Panc1 (cell line): ENCODE results near the gene SAMM50. TPM values are rescaled to one million over a fixed set of nuclear protein-coding genes. Genes with fewer than 3 reads are reported as not detected.

Experiments
- ATAC-seq: fragments of 200-7000 bp; cut with Tn5 transposase; 2 replicates; pipeline ENCODE4 v1.9.1; 2020; ENCODE audit warnings: mild to moderate bottlenecking, moderate library complexity
- BruUV-seq: library from RNA; stranded (reverse); fragments of 400-500 nt; replicated peaks from 2 replicates; lab custom pipeline; 2021; lab: Mats Ljungman, UMichigan
- CTCF ChIA-PET: fragments of 300-600 bp; sonication (Branson Sonifier 250); formaldehyde crosslinking; loops from one replicate; lab custom pipeline; 2022; ENCODE audit warnings: antibody characterized with exemption; lab: Charles Lee
- POLR2A ChIA-PET: fragments of 300-600 bp; sonication (Branson Sonifier 250); formaldehyde crosslinking; loops from one replicate; lab custom pipeline; 2022; ENCODE audit warnings: antibody characterized with exemption; lab: Charles Lee
- DNase-seq: peaks from one replicate; pipeline ENCODE4 v3.0.0-alpha.2; 2010; ENCODE audit warnings: low read depth, low spot score
- H3K27ac ChIP-seq: 2 replicates; pipeline ENCODE4 v1.5.1; 2011; ENCODE audit warnings: mild to moderate bottlenecking, low read length, inconsistent platforms
- H3K27me3 ChIP-seq: fragments of 200-500 bp; sonication (Bioruptor generic); 2 replicates; pipeline ENCODE4 v1.6.0; 2014; ENCODE audit warnings: low read length, inconsistent platforms; ENCODE audit not compliant: control insufficient read depth, insufficient read depth
- H3K36me3 ChIP-seq: fragments of 200-500 bp; sonication (Bioruptor generic); 2 replicates; pipeline ENCODE4 v1.5.1; 2014; ENCODE audit warnings: inconsistent platforms, mild to moderate bottlenecking, low read length, moderate library complexity; ENCODE audit not compliant: control insufficient read depth, insufficient read depth
- H3K4me1 ChIP-seq: 2 replicates; pipeline ENCODE4 v1.5.1; 2011; ENCODE audit warnings: inconsistent platforms, mild to moderate bottlenecking, low read length, moderate library complexity; ENCODE audit not compliant: control insufficient read depth, insufficient read depth
- H3K4me3 ChIP-seq, 2 experiments: 2 replicates each; pipeline ENCODE4 v1.5.1; 2011 to 2012; ENCODE audit warnings: low read depth in 2 of 2, low read length in 2 of 2, mild to moderate bottlenecking in 2 of 2, inconsistent platforms in 1 of 2, moderate library complexity in 1 of 2
- H3K9me3 ChIP-seq: fragments of 200-500 bp; sonication (Bioruptor generic); 2 replicates; pipeline ENCODE4 v1.5.1; 2014; ENCODE audit warnings: low read depth, mild to moderate bottlenecking, inconsistent platforms, low read length, moderate library complexity; ENCODE audit not compliant: control insufficient read depth, insufficient read depth
- CTCF ChIP-seq: fragments of 450-650 bp; IDR thresholded peaks from 2 replicates; pipeline ENCODE4 v1.5.1; 2017; ENCODE audit warnings: mild to moderate bottlenecking
- POLR2AphosphoS5 ChIP-seq: IDR thresholded peaks from 2 replicates; pipeline ENCODE4 v1.6.1; 2012; ENCODE audit warnings: mild to moderate bottlenecking, low read depth, low read length, moderate library complexity
- REST ChIP-seq, 2 experiments: IDR thresholded peaks; 2 replicates each; pipeline ENCODE4 v1.6.1; 2011 to 2012; ENCODE audit warnings: low read depth in 2 of 2, control low read depth in 1 of 2, low read length in 1 of 2, mild to moderate bottlenecking in 1 of 2, moderate library complexity in 1 of 2; ENCODE audit not compliant: insufficient read depth in 1 of 2
- SIN3A ChIP-seq: IDR thresholded peaks from 2 replicates; pipeline ENCODE4 v1.6.1; 2012; ENCODE audit warnings: low read depth, mild to moderate bottlenecking, low read length, moderate library complexity, borderline replicate concordance; ENCODE audit not compliant: insufficient read depth
- TCF7L2 ChIP-seq: IDR thresholded peaks from 2 replicates; pipeline ENCODE4 v1.6.1; 2011; ENCODE audit warnings: mild to moderate bottlenecking, low read depth, low read length, inconsistent platforms
- in situ Hi-C: cut with HindIII; loops from 2 replicates; pipeline ENCODE4 v1.10.0; 2016; ENCODE audit warnings: low sequenced_read_pairs, low pct_unique_long_range_greater_than_20kb
- intact Hi-C: fragments of 100-400 bp; cut with micrococcal nuclease; formaldehyde crosslinking; loops from one replicate; pipeline ENCODE4 v1.10.0; 2022; ENCODE audit not compliant: unreplicated experiment
- total RNA-seq: library from RNA; stranded (reverse); gene quantifications from one replicate; pipeline ENCODE4 v1.2.1, GENCODE V29; 2021; ENCODE audit not compliant: unreplicated experiment

The SAMM50 gene
- total RNA-seq, 1 experiment from 2014 or later: 40.5 TPM

- Histone ChIP-seq H3K4me1 (peaks cover 8% of the 10 kb centered on the region; the same call in 1 of the 2 replicates), H3K27ac (no peak overlapping the region), H3K4me3 (no peak overlapping the region), H3K36me3 (no peaks in the 10 kb centered on the region), H3K9me3 (no peaks in the 10 kb centered on the region), H3K27me3 (no peaks in the 10 kb centered on the region)
- POLR2A ChIA-PET: interaction anchor here (0.5 kb wide), 1 partner anchor 17 kb away, joined by 7 read pairs; no protein-coding TSS in a partner anchor
- CTCF ChIA-PET: no interaction called here
- TF ChIP-seq POLR2AphosphoS5 (no peak), CTCF (no peak), SIN3A (no peak), REST (IDR thresholded peaks at IDR 0.05; ENCODE audit: insufficient read depth in 1 of 2, low read depth in 2 of 2, low read length in 1 of 2) (no peak), TCF7L2 (no peak)
- in situ Hi-C loops: no loop called here
- no peak for DNase-seq
- ATAC-seq: no peak
- intact Hi-C loops: no loop called here
- no TSS peak for BruUV-seq
Observed at GRCh38 chr22:44033694-44034093, 78.5 kb downstream of the SAMM50 start.

- BruUV-seq: no TSS peak
- ChIA-PET CTCF (no interaction called here), POLR2A (no interaction called here)
- in situ Hi-C loops: no loop called here
- H3K27ac ChIP-seq: no peak overlapping the region
- TF ChIP-seq SIN3A: no peak
- no peak for TF ChIP-seq REST (IDR thresholded peaks at IDR 0.05; ENCODE audit: insufficient read depth in 1 of 2, low read depth in 2 of 2, low read length in 1 of 2)
- no peak for TF ChIP-seq POLR2AphosphoS5
- TF ChIP-seq TCF7L2: no peak
- TF ChIP-seq CTCF: no peak
- H3K9me3 ChIP-seq: no peaks in the 10 kb centered on the region
- peaks cover 8% of the 10 kb centered on the region; the same call in 1 of the 2 replicates for H3K4me1 ChIP-seq
- H3K27me3 ChIP-seq: no peaks in the 10 kb centered on the region
- intact Hi-C loops: no loop called here
- DNase-seq: peak; percentile 84
- no peaks in the 10 kb centered on the region for H3K36me3 ChIP-seq
- ATAC-seq: peak; percentile 98
- no peak overlapping the region for H3K4me3 ChIP-seq
Observed at GRCh38 chr22:44037519-44038375, 82.5 kb downstream of the SAMM50 start.
